Breast epithelium (tissue), 3 donors: ENCODE measurements around the gene ECE1.

Experiments used
- CTCF ChIP-seq, 3 donors: fragments of 450-650 bp; IDR thresholded peaks; one replicate each; pipeline ENCODE4 v1.5.1; 2016 to 2017; ENCODE audit warnings: antibody characterized with exemption in 3 of 3, mild to moderate bottlenecking in 3 of 3, moderate library complexity in 3 of 3
- POLR2A ChIP-seq: fragments of 450-650 bp; IDR thresholded peaks from one replicate; pipeline ENCODE4 v1.6.1; 2016; ENCODE audit warnings: antibody characterized with exemption, mild to moderate bottlenecking, moderate library complexity

GRCh38 chr1:21255284-21255942 lies 34.9 kb downstream of the ECE1 start:
- TF ChIP-seq POLR2A (no peak), CTCF (IDR thresholded peaks at IDR 0.05) (peak; percentile 74 to 87 (median 85))
